ENCODE data around the gene CKB.

CKB gene

GRCh38 chr14:103521951-103522563 is 573 bp downstream of the CKB start:
- H3K4me3 ChIP-seq (ENCODE audit: low read depth, low read length) = peak overlapping the region; percentile 44
- TF ChIP-seq CTCF (conservative IDR thresholded peaks at IDR 0.05; ENCODE audit: low read depth, low read length) = no peak
- no peak for DNase-seq (ENCODE audit: low read depth)

- TF ChIP-seq CTCF (conservative IDR thresholded peaks at IDR 0.05; ENCODE audit: low read depth, low read length) = no peak
- H3K4me3 ChIP-seq (ENCODE audit: low read depth, low read length) = peak overlapping the region; percentile 44
- DNase-seq (ENCODE audit: low read depth) = no peak
Measured at GRCh38 chr14:103521438-103521950, 1.1 kb downstream of the CKB start.

GRCh38 chr14:103520657-103521437 is 1.8 kb downstream of the CKB start:
- H3K4me3 ChIP-seq (ENCODE audit: low read depth, low read length) = peak overlapping the region; percentile 44
- peak; percentile 71 for DNase-seq (ENCODE audit: low read depth)
- TF ChIP-seq CTCF (conservative IDR thresholded peaks at IDR 0.05; ENCODE audit: low read depth, low read length) = peak; percentile 43

- H3K4me3 ChIP-seq (ENCODE audit: low read depth, low read length) = no peak overlapping the region
- no peak for TF ChIP-seq CTCF (conservative IDR thresholded peaks at IDR 0.05; ENCODE audit: low read depth, low read length)
- DNase-seq (ENCODE audit: low read depth) = no peak
Measured at GRCh38 chr14:103520269-103520656, 2.4 kb downstream of the CKB start.

GRCh38 chr14:103519837-103520212 is 2.8 kb downstream of the CKB start:
- DNase-seq (ENCODE audit: low read depth) = no peak
- no peak overlapping the region for H3K4me3 ChIP-seq (ENCODE audit: low read depth, low read length)

GRCh38 chr14:103519043-103519836 is 3.4 kb downstream of the CKB start:
- no peak for TF ChIP-seq CTCF (conservative IDR thresholded peaks at IDR 0.05; ENCODE audit: low read depth, low read length)
- H3K4me3 ChIP-seq (ENCODE audit: low read depth, low read length) = no peak overlapping the region
- peak; percentile 44 for DNase-seq (ENCODE audit: low read depth)

More at GRCh38 chr14:103519837-103520212, 2.8 kb downstream of the CKB start:
- TF ChIP-seq CTCF (conservative IDR thresholded peaks at IDR 0.05; ENCODE audit: low read depth, low read length) = no peak

All from choroid plexus epithelial cell (primary cell).